PFSK-1 (cell line): ENCODE results near the gene DHCR7.

ENCODE experiments used
- FOXP2 ChIP-seq: optimal IDR thresholded peaks from 2 replicates; pipeline ENCODE3; 2011; ENCODE audit warnings: borderline replicate concordance, control low read depth, inconsistent platforms; ENCODE audit not compliant: insufficient read depth; ENCODE audit errors: extremely low read length, extremely low read depth
- POLR2AphosphoS5 ChIP-seq: IDR thresholded peaks from 2 replicates; pipeline ENCODE4 v1.6.1; 2012; ENCODE audit warnings: low read depth, mild to moderate bottlenecking, control low read depth, low read length, moderate library complexity
- SIN3A ChIP-seq: IDR thresholded peaks from 2 replicates; pipeline ENCODE4 v1.6.1; 2012; ENCODE audit warnings: mild to moderate bottlenecking, low read length, moderate library complexity, borderline replicate concordance; ENCODE audit not compliant: insufficient read depth
- TAF1 ChIP-seq: IDR thresholded peaks from 2 replicates; pipeline ENCODE4 v1.6.1; 2012; ENCODE audit warnings: low read length, control low read depth, borderline replicate concordance; ENCODE audit not compliant: insufficient read depth
- TF ChIP-seq, protein P1 (sequence below), 2 experiments: IDR thresholded peaks; 2 replicates each; pipeline versions ENCODE4 v1.6.1 to v1.8.0; 2011 to 2012; ENCODE audit warnings: low read depth in 2 of 2, low read length in 2 of 2, control low read depth in 1 of 2, inconsistent platforms in 1 of 2, mild to moderate bottlenecking in 1 of 2, moderate library complexity in 1 of 2; ENCODE audit not compliant: insufficient read depth in 1 of 2

DNA sequence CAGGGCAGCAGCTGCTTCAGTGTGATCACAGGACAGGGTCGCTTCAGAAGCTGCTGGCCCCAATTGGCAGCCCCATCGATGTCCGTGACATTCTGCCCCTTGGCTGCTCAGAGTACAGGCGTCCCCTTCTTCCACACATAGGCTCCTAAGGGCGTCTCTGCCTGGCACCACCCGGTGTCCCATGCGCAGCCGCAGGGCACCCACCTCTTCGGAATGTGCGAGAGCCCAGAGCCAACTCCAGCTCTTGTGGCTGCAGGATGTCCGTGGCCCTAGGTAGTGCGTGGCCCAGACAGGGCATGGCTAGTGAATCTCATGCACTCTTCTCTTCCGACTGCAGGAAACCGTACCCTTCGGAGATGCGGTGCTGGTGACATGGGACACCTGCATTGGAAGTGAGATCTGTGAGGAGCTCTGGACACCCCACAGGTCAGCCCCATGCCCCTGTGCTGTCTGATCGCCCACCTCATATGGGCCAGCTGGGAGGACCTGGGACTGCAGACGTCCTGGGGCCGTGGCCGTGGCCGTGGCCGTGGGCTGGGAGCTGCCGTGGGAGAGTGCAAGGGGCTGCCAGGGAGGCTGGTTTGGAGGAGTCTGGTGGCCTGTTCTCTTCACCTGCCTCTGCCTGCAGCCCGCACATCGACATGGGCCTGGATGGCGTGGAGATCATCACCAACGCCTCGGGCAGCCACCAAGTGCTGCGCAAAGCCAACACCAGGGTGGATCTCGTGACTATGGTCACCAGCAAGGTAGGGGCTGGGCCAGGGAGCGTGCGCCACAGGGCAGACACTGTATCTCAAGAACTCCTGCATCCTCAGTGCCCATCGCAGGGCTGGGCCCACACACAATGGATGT lies 25.0 kb upstream of the DHCR7 start:
- TF ChIP-seq TAF1 (no peak), SIN3A (no peak), POLR2AphosphoS5 (no peak), FOXP2 (no peak)
- TF ChIP-seq, protein P1, sequence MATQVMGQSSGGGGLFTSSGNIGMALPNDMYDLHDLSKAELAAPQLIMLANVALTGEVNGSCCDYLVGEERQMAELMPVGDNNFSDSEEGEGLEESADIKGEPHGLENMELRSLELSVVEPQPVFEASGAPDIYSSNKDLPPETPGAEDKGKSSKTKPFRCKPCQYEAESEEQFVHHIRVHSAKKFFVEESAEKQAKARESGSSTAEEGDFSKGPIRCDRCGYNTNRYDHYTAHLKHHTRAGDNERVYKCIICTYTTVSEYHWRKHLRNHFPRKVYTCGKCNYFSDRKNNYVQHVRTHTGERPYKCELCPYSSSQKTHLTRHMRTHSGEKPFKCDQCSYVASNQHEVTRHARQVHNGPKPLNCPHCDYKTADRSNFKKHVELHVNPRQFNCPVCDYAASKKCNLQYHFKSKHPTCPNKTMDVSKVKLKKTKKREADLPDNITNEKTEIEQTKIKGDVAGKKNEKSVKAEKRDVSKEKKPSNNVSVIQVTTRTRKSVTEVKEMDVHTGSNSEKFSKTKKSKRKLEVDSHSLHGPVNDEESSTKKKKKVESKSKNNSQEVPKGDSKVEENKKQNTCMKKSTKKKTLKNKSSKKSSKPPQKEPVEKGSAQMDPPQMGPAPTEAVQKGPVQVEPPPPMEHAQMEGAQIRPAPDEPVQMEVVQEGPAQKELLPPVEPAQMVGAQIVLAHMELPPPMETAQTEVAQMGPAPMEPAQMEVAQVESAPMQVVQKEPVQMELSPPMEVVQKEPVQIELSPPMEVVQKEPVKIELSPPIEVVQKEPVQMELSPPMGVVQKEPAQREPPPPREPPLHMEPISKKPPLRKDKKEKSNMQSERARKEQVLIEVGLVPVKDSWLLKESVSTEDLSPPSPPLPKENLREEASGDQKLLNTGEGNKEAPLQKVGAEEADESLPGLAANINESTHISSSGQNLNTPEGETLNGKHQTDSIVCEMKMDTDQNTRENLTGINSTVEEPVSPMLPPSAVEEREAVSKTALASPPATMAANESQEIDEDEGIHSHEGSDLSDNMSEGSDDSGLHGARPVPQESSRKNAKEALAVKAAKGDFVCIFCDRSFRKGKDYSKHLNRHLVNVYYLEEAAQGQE (IDR thresholded peaks at IDR 0.05; ENCODE audit: insufficient read depth in 1 of 2, low read depth in 2 of 2, low read length in 2 of 2) = no peak
